ENCODE results near the gene TMEM247. TPM values are rescaled to one million over a fixed set of nuclear protein-coding genes. Genes with fewer than 3 reads are reported as not detected.
A peak's percentile ranks its signal among the peaks of the same experiment; 100 is the strongest.

The TMEM247 gene
- total and polyA plus RNA-seq, 2 of the 8 experiments (the other 6 are each of a cell fraction or from before 2014, with no cell fraction given) = not detected

DNA sequence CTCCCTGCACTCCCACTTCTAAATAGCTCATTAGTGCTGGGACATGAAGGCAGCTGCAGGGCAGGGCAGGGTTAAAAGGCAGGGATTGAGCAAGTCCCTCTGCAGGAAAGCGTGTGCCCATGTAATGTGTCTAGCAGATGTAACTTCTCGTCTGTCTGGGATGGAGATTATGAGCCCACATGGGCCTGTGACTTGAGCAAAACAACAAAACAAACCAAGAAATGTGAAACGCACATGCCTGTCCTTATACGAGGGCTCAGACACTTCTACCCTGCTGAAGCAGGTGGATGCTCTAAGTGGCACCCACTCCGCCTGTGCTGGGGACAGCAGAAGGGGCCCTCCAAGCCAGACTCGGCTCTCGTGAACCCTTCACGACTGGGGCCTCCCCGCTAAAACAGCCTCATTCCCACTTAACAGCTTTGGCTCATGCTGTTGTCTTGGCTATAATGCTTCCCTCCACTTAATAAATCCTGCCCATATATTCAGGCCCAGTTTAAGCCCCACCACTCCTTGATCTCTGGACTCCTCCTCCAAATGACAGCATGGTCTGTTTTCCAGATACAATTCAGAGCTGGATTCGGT is 40.9 kb downstream of the TMEM247 start:
- Histone ChIP-seq H3K4ac (replicated peaks; ENCODE audit: insufficient read length, low read depth, low read length) (no peak overlapping the region), H3K79me1 (ENCODE audit: low read depth, low read length) (no peaks in the 10 kb centered on the region), H3K79me2 (ENCODE audit: control insufficient read depth in 1 of 2, insufficient read depth in 2 of 2, low read length in 2 of 2) (no peaks in the 10 kb centered on the region), H3K56ac (replicated peaks; ENCODE audit: insufficient read length, low read depth, low read length) (no peak overlapping the region), H3K4me3 (ENCODE audit: extremely low read depth in 1 of 4, insufficient read depth in 2 of 4, low read depth in 3 of 4, low read length in 4 of 4) (no peak overlapping the region), H3K14ac (ENCODE audit: insufficient read length) (no peak overlapping the region), H2BK5ac (ENCODE audit: low read depth, low read length) (no peak overlapping the region), H3K4me1 (replicated peaks in 1 of 4; ENCODE audit: control insufficient read depth in 3 of 4, insufficient read depth in 4 of 4, low read length in 3 of 4) (no peaks in the 10 kb centered on the region), H4K20me1 (replicated peaks in 1 of 2; ENCODE audit: control insufficient read depth in 1 of 2, insufficient read depth in 2 of 2, low read length in 2 of 2) (no peaks in the 10 kb centered on the region), H2BK15ac (ENCODE audit: low read length) (no peak overlapping the region), H4K8ac (ENCODE audit: extremely low read depth, insufficient read depth, low read length) (no peak overlapping the region), H4K91ac (replicated peaks; ENCODE audit: insufficient read length, low read length) (no peak overlapping the region), H2BK12ac (ENCODE audit: low read depth, low read length) (no peak overlapping the region), H2BK20ac (ENCODE audit: low read length) (no peak overlapping the region), H3K27me3 (replicated peaks in 1 of 4; ENCODE audit: control insufficient read depth in 3 of 4, extremely low read depth in 1 of 4, insufficient read depth in 3 of 4, low read length in 3 of 4) (no peaks in the 10 kb centered on the region), H2BK120ac (replicated peaks; ENCODE audit: low read depth, low read length) (no peak overlapping the region), H3K23ac (ENCODE audit: insufficient read length) (no peak overlapping the region), H2AK5ac (ENCODE audit: low read depth, low read length) (peak overlapping the region; percentile 18; the same call in 1 of the 2 replicates), H3K27ac (ENCODE audit: low read depth, low read length) (no peak overlapping the region), H3K9ac (replicated peaks in 1 of 4; ENCODE audit: extremely low read depth in 1 of 4, low read depth in 3 of 4, low read length in 3 of 4) (no peak overlapping the region), H3K4me2 (ENCODE audit: insufficient read depth in 1 of 2, low read depth in 2 of 2, low read length in 2 of 2) (no peak overlapping the region), H3K18ac (ENCODE audit: extremely low read depth, low read length) (no peak overlapping the region), H3K23me2 (ENCODE audit: low read depth, low read length) (no peaks in the 10 kb centered on the region), H3K9me3 (ENCODE audit: insufficient read depth in 2 of 2, low read depth in 1 of 2, low read length in 1 of 2) (no peaks in the 10 kb centered on the region), H2AFZ (ENCODE audit: low read length) (no peak overlapping the region), H3K36me3 (ENCODE audit: control insufficient read depth in 2 of 4, insufficient read depth in 4 of 4, low read length in 3 of 4) (no peaks in the 10 kb centered on the region), H4K5ac (ENCODE audit: insufficient read length, low read depth, low read length) (no peak overlapping the region)
- WGBS, 2 experiments (ENCODE audit: extremely low coverage in 1 of 2, insufficient coverage in 1 of 2, insufficient read length in 1 of 2, insufficient replicate concordance in 2 of 2, low coverage in 1 of 2, low lambda C conversion rate in 2 of 2, missing lambda C conversion rate in 1 of 2) = 89% methylated on average over 10 of the region's 10 CpGs; no CpG with 5 or more reads in 1 of the 2 experiments
- ChIA-PET POLR2A (ENCODE audit: partially characterized antibody) (no interaction called here), CTCF (ENCODE audit: partially characterized antibody) (interaction anchor here (1.0 to 1.2 kb wide), 2 partner anchors 9 to 20 kb away, joined by 3 to 4 read pairs; no protein-coding TSS in a partner anchor)
- DNase-seq (ENCODE audit: low read depth in 1 of 2, low spot score in 2 of 2) = no peak
- no peak for TF ChIP-seq ASH2L (IDR thresholded peaks at IDR 0.05; ENCODE audit: low read length)
- TF ChIP-seq SIN3A (conservative IDR thresholded peaks at IDR 0.05 in 1 of 2, IDR thresholded peaks at IDR 0.05 in 1 of 2; ENCODE audit: low read depth in 1 of 2, low read length in 2 of 2) = no peak
- TF ChIP-seq CREB1 (IDR thresholded peaks at IDR 0.05) = no peak
- TF ChIP-seq SP1 (IDR thresholded peaks at IDR 0.05; ENCODE audit: low read depth, low read length) = no peak
- no peak for TF ChIP-seq KDM5A (IDR thresholded peaks at IDR 0.05; ENCODE audit: low read length)
- no peak for FAIRE-seq

All from H1 (cell line).